Caki2 (cell line): ENCODE measurements around the gene MRGPRX4. TPM values are rescaled to one million over a fixed set of nuclear protein-coding genes. Genes with fewer than 3 reads are reported as not detected.
"Not testable (repeated sequence)": the region's sequence is repeated elsewhere in the genome, so short reads cannot be mapped to it uniquely, and the experiment has no call there.

Source experiments
- DNase-seq: peaks from one replicate; pipeline ENCODE4 v3.0.0-alpha.2; 2015; ENCODE audit warnings: low read depth
- in situ Hi-C: cut with HindIII; loops from 2 replicates; pipeline ENCODE4 v1.10.0; 2016; ENCODE audit warnings: low sequenced_read_pairs, low pct_unique_long_range_greater_than_20kb, mixed read lengths
- total RNA-seq: library from RNA; depleted of rRNA; stranded (reverse); fragments of >200 nt; shearing (Covaris generic); gene quantifications from 2 replicates; pipeline ENCODE4 v1.2.3, GENCODE V29; 2014; ENCODE audit warnings: low replicate concordance; rRNA removed

Gene MRGPRX4
- not detected in 2 replicates for total RNA-seq

GRCh38 chr11:18172666-18173065 lies at the start of gene MRGPRX4:
Gene MRGPRX4, plus strand, starts transcription at chr11:18172837. Its CDS starts 420 bp downstream, at chr11:18173257.
- in situ Hi-C loops: no loop called here
- DNase-seq: no peak

GRCh38 chr11:18131115-18131514 lies 41.5 kb upstream of the MRGPRX4 start:
- DNase-seq, in situ Hi-C loops: not testable (repeated sequence)

- in situ Hi-C loops: no loop called here
- no peak for DNase-seq
Measured at GRCh38 chr11:18132341-18132740, 40.3 kb upstream of the MRGPRX4 start, which contains the start of gene MRGPRX3. Gene MRGPRX3, plus strand, starts transcription at chr11:18132571. Its CDS starts 4,632 bp downstream, at chr11:18137203.

GRCh38 chr11:18135308-18135707 lies 37.3 kb upstream of the MRGPRX4 start:
- in situ Hi-C loops: no loop called here
- no peak for DNase-seq

GRCh38 chr11:18137186-18137800 lies 35.3 kb upstream of the MRGPRX4 start:
- in situ Hi-C loops: no loop called here
- DNase-seq: no peak

GRCh38 chr11:18140145-18140544 lies 32.5 kb upstream of the MRGPRX4 start:
- no peak for DNase-seq
- in situ Hi-C loops: no loop called here

- DNase-seq: no peak
- in situ Hi-C loops: no loop called here
Measured at GRCh38 chr11:18144243-18144642, 28.4 kb upstream of the MRGPRX4 start.

GRCh38 chr11:18145025-18145424 lies 27.6 kb upstream of the MRGPRX4 start:
- DNase-seq: no peak
- in situ Hi-C loops: no loop called here

- DNase-seq: no peak
- in situ Hi-C loops: no loop called here
Measured at GRCh38 chr11:18145837-18146236, 26.8 kb upstream of the MRGPRX4 start.

- no peak for DNase-seq
- in situ Hi-C loops: no loop called here
Measured at GRCh38 chr11:18151581-18151980, 21.1 kb upstream of the MRGPRX4 start.

- no peak for DNase-seq
- in situ Hi-C loops: no loop called here
Measured at GRCh38 chr11:18168372-18168771, 4.3 kb upstream of the MRGPRX4 start.

- in situ Hi-C loops: no loop called here
- peak; percentile 10 for DNase-seq
Measured at GRCh38 chr11:18171377-18172000, 1.1 kb upstream of the MRGPRX4 start.

GRCh38 chr11:18173225-18173866 lies 709 bp downstream of the MRGPRX4 start:
- no peak for DNase-seq
- in situ Hi-C loops: no loop called here

- in situ Hi-C loops: no loop called here
- DNase-seq: no peak
Measured at GRCh38 chr11:18188796-18189195, 16.2 kb downstream of the MRGPRX4 start.

- DNase-seq, in situ Hi-C loops: not testable (repeated sequence)
Measured at GRCh38 chr11:18189476-18190245, 17.0 kb downstream of the MRGPRX4 start.

- DNase-seq: no peak
- in situ Hi-C loops: no loop called here
Measured at GRCh38 chr11:18191376-18191775, 18.7 kb downstream of the MRGPRX4 start.

- DNase-seq: no peak
- in situ Hi-C loops: no loop called here
Measured at GRCh38 chr11:18193010-18193409, 20.4 kb downstream of the MRGPRX4 start.

GRCh38 chr11:18196532-18196931 lies 23.9 kb downstream of the MRGPRX4 start:
- no peak for DNase-seq
- in situ Hi-C loops: no loop called here

GRCh38 chr11:18197738-18198137 lies 25.1 kb downstream of the MRGPRX4 start:
- DNase-seq, in situ Hi-C loops: not testable (repeated sequence)
